ENCODE results near the gene GAB2.

Gene GAB2

DNA sequence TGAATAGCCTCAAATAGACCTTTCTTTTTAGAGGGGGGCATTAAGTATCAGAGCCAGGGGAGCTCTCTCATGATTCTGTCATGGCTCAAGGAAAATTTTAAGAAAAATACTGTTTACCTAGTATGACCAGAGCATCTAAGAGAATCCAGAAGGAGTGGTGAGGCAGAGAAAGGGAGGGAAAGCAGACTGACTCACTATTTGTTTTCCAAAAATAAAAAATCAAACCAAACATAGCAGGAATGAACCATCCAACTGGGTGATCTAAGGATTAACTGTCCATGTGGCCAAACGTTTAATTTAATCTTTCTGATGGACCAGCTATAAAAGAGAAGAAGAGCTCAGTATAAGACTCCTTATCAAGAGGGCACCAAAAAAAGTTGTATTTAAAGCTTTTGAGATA lies 70.8 kb downstream of the GAB2 start:
- DNase-seq (ENCODE audit: low read depth in 1 of 2, low spot score in 1 of 2): no peak

- no peak for DNase-seq (ENCODE audit: low read depth in 1 of 2, low spot score in 1 of 2)
These were observed 72.2 kb downstream of the GAB2 start for GRCh38 chr11:78345450-78345849.

DNA sequence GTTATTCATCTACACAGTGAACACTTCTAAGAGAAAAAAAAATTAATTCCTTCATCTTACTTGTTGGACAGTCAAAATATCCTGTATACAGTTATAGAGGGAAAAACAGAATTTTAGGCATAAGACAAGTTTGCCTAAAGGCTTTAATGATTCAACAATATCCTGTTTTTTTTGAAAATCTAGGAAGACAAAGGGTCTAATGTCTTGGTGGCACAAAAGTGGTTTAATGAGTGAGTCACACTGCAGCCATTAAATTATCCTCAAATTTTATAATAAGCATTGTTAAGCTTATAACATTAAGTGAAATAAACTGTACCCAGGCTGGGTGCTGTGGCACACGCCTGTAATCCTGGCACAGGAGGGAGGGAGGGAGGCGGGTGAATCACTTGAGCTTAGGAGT lies 72.9 kb downstream of the GAB2 start:
- no peak for DNase-seq (ENCODE audit: low read depth in 1 of 2, low spot score in 1 of 2)

DNA sequence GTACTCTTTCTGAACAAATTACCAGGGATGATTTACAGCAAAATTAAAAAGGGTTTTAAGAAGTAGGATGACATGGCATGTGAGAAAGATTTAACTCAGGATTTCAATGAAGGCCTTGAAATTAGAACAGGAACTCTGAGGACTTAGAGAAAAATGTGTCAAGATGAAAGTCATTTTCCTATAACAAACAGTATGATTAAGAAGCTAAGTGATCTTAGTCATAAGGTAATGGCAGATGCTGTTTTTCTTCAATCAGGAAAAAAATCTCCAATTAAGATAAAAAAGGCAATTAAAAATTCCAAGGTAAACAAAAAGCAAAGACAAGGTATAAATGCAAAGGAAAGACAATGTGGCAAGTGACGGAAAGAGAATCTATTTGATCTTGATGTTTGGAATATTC lies 73.5 kb downstream of the GAB2 start:
- DNase-seq (ENCODE audit: low read depth in 1 of 2, low spot score in 1 of 2): no peak

DNA sequence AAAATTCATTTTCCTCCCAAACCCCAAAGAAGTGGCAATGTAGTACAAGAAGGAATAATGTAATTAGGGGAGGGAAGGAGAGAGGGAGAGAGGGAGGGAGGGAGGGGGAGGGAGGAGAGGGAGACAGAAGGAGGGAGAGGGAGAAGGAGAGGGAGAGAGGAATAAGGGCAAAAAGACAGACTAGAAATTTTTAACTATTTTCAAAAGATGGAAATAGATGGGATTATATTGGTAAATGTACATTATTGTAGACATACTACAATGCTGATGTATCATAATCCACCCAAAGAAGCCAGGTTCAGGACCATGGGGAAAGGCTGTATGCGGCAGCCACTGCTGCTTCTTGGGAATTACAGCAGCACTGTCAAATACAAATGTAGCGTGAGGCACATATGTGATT lies 74.3 kb downstream of the GAB2 start:
- DNase-seq (ENCODE audit: low read depth in 1 of 2, low spot score in 1 of 2): no peak

GRCh38 chr11:78341841-78342240 lies 75.8 kb downstream of the GAB2 start:
- no peak for DNase-seq (ENCODE audit: low read depth in 1 of 2, low spot score in 1 of 2)

DNA sequence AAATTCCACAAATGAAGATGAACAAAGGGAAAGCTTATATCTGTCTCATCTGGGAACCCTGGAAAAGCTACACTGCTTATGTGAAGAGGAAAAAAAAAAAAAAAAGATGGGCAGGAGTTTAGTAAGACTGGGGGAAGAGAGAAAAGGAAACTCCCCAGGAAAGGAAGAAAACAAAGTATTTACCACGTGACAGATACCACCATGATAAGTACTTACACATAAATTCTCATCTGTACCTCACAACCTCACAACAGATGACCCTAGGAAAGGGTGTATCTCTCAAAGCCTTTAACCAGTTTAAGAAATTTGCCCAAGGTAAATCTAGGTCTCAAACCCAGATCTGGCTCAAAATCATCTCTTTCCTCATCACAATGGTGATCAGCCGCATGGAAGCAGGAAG lies 77.1 kb downstream of the GAB2 start:
- no peak for DNase-seq (ENCODE audit: low read depth in 1 of 2, low spot score in 1 of 2)

- DNase-seq (ENCODE audit: low read depth in 1 of 2, low spot score in 1 of 2): no peak
These were observed 77.7 kb downstream of the GAB2 start for GRCh38 chr11:78339945-78340344.

DNA sequence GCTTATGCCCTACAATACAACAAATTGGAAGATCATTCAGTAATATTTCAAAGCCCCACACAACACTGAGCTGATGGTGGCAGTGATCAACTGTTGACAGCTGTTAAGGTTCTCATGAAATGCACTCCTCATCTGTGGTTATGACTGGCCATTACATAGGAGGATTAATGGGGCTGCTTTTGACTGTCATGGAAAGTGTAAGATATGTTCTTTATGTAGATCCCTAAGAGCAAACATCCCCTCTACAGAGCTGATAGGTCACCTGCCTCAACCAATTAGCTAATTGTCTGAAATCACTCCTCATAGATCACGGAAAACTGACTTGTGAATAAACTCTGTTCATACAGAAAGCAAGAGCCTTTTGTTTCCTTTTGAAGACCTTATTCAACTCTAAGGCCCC lies 78.1 kb downstream of the GAB2 start:
- no peak for DNase-seq (ENCODE audit: low read depth in 1 of 2, low spot score in 1 of 2)

DNA sequence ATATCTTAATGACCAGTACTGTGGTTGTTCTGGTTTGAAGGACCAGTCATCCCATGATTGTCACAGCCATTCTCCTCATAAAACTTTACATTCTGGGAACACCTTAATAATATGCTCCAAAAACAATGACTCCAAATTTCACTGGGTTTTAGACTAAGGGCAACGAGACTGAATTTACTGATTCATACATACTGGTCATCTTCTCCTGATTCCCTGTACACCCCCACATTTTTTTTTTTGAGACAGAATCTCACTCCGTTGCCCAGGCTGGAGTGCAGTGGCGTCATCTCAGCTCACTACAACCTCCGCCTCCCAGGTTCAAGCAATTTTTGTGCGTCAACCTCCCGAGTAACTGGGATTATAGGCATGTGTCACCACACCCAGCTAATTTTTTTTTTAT lies 78.9 kb downstream of the GAB2 start:
- DNase-seq (ENCODE audit: low read depth in 1 of 2, low spot score in 1 of 2): no peak

GRCh38 chr11:78338138-78338537 lies 79.5 kb downstream of the GAB2 start:
- DNase-seq (ENCODE audit: low read depth in 1 of 2, low spot score in 1 of 2): no peak

- no peak for DNase-seq (ENCODE audit: low read depth in 1 of 2, low spot score in 1 of 2)
These were observed 80.1 kb downstream of the GAB2 start for GRCh38 chr11:78337554-78337924.

- no peak for DNase-seq (ENCODE audit: low read depth in 1 of 2, low spot score in 1 of 2)
These were observed 80.6 kb downstream of the GAB2 start for GRCh38 chr11:78336877-78337553.

GRCh38 chr11:78334109-78334508 lies 83.5 kb downstream of the GAB2 start:
- no peak for DNase-seq (ENCODE audit: low read depth in 1 of 2, low spot score in 1 of 2)

GRCh38 chr11:78332872-78333271 lies 84.7 kb downstream of the GAB2 start:
- DNase-seq (ENCODE audit: low read depth in 1 of 2, low spot score in 1 of 2): no peak

DNA sequence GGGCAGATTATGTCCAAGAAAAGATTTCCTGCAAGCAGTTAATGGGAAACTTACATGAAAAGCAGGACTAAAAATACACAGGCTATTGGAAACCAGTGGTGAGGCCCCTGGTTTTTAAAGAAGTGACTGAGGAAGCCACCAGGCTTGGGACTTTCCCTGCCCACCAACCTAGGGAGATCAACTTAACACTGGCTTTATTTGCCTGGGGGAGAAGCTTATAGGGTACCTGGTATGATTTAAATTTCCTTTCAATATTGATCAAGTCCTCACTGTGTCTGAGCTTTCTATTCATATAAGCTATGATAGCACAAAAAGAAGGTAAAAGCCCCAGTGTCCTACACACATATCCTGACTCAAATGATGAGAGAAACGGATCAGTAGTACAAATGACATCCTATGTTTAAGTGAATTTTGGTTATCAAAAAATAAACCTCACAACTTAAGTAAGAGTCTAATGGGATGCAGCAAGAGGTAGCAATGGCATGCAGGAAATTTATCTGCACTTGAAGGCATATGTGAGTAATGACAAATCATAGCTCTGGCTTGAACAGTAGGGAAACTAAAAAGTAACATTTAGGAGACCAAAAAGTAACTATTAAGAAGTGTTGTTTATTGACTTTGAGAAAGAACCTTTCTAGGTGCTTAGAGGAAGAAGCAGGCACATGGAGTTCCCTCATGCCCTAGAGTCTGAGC lies 85.3 kb downstream of the GAB2 start:
- DNase-seq (ENCODE audit: low read depth in 1 of 2, low spot score in 1 of 2): no peak

DNA sequence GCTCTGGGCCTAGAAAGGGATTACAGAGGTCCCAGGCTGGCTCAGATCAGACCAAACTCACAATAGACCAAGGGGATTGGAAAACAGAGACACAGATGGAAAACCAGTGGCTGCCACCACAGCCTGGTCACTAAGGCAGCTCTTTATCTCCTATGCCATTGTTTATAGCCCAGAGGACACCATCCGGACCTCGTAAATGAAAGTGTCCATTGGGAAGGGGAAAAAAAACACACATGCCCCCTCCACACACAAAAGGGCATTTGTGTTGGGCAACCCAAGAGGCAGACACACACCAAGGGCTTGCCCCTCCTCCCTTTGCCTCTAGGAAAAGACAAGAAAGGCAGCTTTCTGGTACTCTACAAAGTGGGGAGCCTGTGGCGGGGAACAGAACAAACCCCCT lies 85.9 kb downstream of the GAB2 start:
- no peak for DNase-seq (ENCODE audit: low read depth in 1 of 2, low spot score in 1 of 2)

DNA sequence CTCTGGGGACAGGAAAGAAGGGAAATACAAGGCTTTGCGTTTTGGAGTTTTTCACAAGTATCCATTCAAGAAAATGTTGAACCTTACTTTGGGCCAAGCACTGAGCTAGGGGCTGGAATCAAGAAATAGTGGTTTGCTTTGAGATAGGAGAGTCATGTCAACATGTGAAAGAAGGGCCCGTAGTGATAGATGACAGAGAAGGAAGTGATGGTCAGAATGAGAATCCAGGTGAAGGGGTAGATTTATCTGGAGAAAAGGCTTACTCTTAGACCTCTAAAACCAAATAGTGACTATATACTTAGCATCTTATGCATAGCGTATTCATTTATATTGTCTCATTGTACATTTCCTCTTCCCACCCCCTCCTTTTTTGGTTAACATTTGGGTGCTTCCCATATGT lies 87.3 kb downstream of the GAB2 start:
- no peak for DNase-seq (ENCODE audit: low read depth in 1 of 2, low spot score in 1 of 2)

GRCh38 chr11:78327945-78328344 lies 89.7 kb downstream of the GAB2 start:
- no peak for DNase-seq (ENCODE audit: low read depth in 1 of 2, low spot score in 1 of 2)

DNA sequence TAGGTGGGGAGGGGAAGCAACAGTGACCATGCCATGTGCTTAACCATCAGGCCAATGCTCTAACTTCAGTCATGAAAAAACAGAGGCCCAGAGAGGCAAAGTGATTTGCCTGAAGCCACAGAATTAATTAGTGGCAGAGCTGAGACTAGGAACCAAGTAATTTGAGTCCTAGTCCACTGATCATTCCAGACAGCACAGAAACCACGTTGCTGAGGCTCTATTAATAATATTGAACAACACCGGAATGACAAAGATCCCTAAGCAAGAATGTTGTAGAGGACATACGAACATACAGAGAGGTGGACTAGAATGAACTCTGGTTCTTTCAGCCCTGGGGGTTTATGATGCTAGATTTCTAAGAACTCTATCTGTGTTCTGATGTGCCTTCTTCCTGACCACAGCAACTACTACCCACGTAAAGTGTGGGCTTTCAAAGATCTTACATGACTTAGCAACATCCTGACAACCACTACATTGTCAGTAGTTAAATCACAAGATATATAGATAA lies 92.3 kb downstream of the GAB2 start:
- DNase-seq (ENCODE audit: low read depth in 1 of 2, low spot score in 1 of 2): no peak

- no peak for DNase-seq (ENCODE audit: low read depth in 1 of 2, low spot score in 1 of 2)
These were observed 94.3 kb downstream of the GAB2 start for GRCh38 chr11:78323363-78323762.

- no peak for DNase-seq (ENCODE audit: low read depth in 1 of 2, low spot score in 1 of 2)
These were observed 98.1 kb downstream of the GAB2 start for GRCh38 chr11:78319453-78319955.
